Caki2 (cell line): ENCODE results near the gene LOXL1. TPM values are rescaled to one million over a fixed set of nuclear protein-coding genes. Genes with fewer than 3 reads are reported as not detected.
"Not testable (repeated sequence)": the region's sequence is repeated elsewhere in the genome, so short reads cannot be mapped to it uniquely, and the experiment has no call there.

ENCODE experiments used
- DNase-seq: peaks from one replicate; pipeline ENCODE4 v3.0.0-alpha.2; 2015; ENCODE audit warnings: low read depth
- in situ Hi-C: cut with HindIII; loops from 2 replicates; pipeline ENCODE4 v1.10.0; 2016; ENCODE audit warnings: low sequenced_read_pairs, low pct_unique_long_range_greater_than_20kb, mixed read lengths
- total RNA-seq: library from RNA; depleted of rRNA; stranded (reverse); fragments of >200 nt; shearing (Covaris generic); gene quantifications from 2 replicates; pipeline ENCODE4 v1.2.3, GENCODE V29; 2014; ENCODE audit warnings: low replicate concordance

The LOXL1 gene
- total RNA-seq, 1 experiment from 2014 or later, result 22.7 TPM

DNA sequence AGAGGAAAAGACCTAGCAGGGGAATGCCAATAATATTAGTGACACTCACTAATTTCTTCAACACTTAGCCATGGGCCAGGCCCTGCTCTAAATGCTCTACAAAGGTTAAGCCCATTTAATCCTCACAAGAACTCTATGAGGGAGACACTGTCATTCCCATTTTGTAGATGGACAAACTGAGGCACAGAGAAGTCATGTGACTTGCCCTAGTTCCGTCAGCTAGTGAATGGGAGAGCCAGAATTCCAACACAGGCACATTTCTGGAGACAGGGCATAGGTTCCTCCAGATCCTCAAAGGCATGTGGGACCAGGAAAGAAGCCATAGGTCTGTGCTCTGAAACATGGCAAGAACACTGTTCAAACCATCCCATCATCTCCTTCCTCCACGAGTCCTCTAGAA is 31.5 kb downstream of the LOXL1 start:
- in situ Hi-C loops, result no loop called here
- DNase-seq, result no peak

DNA sequence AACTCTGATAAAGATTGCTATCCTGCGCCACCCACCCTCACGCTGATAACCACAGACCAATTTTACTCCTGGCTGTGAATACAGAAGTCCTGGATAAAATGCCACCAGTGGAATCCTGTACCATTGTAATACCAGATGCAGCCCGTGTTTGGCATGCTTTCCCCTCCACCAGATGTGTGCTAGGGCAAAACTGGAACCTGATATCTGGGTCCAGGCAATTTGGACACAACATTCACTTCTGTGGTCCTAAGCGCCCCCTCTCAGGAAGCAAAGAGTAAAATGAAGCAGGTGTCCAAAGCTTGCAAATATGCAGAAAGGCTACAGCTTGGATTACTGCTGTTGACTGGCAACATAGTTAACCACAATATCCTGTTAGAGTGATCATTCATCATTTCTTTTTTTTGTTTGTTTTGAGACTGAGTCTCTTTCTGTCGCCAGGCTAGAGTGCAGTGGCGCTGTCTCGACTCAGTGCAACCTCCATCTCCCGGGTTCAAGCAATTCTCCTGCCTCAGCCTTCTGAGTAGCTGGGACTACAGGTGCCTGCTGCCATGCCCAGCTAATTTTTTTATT is 32.8 kb downstream of the LOXL1 start:
- in situ Hi-C loops, result no loop called here

DNA sequence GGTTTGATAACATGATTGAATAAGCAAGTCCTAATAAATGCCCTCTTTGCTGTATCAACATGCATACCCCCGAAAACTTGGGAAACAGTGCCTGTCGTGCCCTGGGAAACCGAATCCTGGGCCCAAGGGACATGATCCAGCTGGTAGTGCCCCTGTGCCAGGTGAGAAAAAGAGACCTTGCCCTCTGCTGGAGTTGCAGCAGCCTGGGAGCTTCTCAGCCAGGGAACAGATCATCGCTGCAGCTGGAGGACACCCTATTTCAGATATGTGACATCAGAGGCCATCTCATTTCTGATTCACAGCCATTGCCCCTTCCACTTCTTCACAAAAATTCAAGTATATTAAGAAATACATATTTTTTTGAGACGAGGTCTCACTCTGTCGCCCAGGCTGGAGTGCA is 33.5 kb downstream of the LOXL1 start:
- no peak for DNase-seq
- in situ Hi-C loops, result no loop called here

More for the DNA sequence above, 32.8 kb downstream of the LOXL1 start:
- DNase-seq, result no peak

DNA sequence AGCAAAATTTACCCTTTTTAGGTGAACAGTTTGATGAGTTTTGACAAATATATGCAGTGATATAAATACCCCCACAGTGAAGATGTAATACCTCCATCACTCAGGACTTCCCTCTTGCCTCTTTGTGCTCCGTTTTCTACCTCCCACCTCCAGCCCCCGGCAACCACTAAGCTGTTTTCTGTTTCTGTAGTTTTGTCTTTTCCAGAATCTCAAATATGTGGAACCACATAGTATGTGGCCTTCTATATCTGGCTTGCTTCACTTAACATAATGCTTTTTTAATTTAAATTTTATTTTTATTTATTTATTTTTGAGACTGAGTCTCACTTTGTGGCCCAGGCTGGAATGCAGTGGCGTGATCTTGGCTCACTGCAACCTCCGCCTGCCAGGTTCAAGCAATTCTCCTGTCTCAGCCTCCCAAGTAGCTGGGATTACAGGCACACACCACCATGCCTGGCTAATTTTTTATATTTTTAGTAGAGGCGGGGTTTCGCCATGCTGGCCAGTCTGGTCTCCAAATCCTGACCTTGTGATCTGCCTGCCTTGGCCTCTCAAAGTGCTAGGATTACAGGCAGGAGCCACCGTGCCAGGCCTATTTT is 34.3 kb downstream of the LOXL1 start:
- DNase-seq, in situ Hi-C loops: not testable (repeated sequence)

DNA sequence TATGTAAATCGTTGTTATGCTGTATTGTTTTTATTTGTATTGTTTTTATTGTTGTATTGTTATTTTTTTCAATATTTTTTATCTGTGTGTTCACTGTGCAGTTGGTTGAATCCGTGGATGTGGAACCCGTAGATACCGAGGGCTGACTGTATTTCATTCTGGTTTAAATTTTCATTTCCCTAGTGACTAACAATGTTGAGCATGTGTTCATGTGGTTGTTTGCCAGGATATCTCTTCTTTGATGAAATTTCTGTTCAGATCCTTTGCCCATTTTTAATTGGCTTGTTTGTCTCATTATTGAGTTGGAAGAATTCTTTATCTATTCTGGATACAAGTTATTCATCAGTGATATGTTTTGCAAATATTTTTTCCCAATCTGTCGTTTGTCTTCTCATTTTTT is 36.2 kb downstream of the LOXL1 start:
- in situ Hi-C loops, result no loop called here
- DNase-seq, result no peak

DNA sequence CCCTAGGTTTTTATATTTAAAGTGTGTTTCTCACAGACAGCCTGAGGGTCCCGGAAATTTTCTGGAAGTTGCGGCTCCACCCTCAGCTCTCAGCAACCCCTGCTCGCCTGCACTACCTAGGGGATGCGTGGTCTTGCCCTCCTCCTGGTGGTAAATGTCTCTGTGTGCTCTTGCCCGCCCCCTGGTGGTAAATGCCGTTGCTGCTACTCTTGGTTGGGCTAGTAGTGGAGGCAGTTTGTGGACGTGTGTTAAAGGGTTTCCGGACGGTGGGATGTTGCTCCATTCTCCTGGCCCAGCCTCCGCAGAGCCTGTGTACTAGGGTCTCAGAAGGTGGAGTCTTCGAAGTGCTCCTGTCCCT is 38.5 kb downstream of the LOXL1 start:
- in situ Hi-C loops, result no loop called here
- peak; percentile 53 for DNase-seq

DNA sequence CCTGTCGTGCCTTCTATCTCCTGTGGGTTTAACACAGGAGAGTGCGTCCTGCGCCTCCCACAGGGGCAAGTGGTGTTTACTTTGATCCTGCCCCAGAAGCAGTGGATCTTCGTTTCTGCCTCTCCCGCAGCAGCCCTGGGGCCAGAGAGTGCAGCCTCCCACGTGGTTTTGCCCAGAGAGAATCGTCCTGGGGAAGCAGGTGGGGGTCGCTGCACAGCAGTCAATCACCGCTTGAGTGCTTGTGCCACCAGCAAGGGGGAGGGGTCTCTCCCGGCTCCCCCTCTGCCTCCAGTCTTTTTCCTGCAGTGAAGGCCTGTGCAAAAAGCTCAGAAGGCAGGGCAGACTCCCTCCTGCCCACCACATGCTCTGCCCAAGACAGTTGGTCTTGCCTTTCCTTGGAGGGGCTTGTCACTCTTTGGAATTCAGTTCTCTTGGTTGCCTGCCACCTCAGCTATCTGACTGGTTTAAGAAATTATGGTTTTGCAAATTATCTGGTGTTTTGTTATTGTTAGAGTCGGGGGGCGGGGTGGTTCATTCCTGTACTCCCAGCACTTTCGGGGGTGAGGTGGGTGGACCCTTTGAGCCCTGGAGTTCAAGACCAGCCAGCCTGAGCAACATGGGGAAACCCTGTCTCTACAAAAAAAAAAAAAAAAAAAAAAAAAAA is 39.0 kb downstream of the LOXL1 start:
- no peak for DNase-seq
- in situ Hi-C loops, result no loop called here

DNA sequence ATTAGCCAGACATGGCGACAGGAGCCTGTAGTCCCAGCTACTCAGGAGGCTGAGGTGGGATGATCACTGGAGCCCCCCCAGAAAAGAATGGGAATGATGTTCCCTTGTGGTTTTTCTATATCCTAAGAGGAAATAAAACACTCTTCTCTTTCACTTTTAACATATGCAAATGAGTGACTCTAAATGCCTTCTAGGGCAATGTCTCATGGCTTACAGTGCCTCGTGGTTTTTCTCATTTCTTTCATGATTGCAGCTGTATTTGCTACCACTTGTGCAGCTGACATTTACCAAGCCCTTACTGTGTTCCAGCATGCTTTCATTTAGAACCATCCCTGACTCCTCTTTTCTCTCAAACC is 39.5 kb downstream of the LOXL1 start:
- DNase-seq, result no peak
- in situ Hi-C loops, result no loop called here

DNA sequence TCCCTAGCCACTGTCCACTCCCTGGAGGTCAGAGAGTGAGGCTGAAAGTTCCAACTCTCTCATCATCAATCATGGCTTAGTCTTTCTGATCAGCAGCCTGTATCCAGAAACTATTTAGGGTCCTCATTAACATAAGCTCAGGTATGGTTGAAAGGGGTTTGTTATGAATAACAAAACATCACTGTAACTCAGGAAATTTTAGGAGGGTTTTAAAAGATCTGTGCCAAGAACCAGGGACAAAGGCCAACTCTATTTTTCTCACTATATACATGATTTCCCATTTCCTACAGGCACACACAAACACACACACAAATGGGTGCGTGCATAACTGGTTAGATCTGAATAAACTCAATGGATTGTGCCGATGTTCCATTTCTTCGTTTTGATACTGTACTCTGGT is 42.2 kb downstream of the LOXL1 start:
- in situ Hi-C loops, result no loop called here
- DNase-seq, result no peak

DNA sequence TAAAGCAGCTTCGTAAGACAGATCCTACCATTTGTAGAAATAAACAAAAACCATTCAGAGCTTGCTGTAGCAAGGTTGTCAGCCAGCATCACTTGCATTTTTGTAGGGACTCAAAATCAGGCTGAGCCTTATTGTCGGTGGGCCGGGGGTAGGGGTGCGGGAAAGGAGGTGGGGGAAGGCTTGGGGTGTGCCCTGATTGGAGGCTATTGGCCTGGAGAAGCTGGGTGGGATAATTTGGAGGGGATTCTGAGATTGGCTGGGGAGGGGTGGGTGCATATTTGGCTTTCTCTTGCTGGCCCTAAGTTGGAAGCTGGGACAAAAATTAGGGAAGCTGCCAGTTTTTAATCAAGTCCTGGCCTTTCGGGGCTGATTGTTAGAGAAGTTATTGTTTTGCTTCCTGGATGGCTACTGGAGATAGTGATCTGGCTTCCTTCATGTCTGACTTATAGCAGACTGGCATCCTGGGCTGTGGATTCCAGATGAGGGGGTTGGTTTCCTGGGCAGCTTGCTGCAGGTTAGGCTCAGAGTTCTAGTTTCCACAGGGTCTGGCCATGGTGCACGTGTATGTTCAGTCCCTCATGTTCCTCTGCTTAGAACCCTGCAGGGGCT is 43.0 kb downstream of the LOXL1 start:
- in situ Hi-C loops, result no loop called here
- DNase-seq, result no peak

DNA sequence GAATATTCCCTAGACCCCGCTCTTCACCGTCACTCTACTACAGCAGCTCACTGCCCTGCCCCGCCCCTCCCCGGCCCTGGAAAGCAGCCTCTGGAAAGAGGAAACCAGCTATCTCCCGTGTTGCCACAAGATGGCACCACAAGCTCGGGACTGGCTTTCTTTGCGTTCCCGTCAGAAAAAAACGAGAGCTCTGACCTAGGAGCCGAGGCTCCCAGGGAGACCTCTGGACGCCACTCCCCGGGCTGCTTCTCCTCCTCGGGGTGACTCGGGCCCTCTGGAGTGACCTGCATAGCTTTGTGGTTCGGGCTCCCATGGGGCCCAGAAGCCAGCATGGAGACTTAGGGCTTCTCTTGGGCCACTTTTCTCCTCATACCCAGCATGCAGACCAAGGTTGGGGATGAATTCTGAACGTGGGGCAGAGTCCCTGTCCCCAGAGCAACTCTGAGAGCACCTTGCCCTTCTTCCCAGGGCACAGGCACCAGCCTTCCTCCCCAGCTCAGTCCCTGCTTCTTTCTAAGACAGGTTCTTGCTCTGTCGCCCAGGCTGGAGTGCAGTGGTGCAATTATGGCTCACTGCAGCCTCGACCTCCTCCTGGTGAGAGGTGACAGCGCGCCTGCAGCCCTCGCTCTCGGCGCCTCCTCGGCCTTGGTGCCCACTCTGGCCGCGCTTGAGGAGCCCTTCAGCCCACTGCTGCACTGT is 46.9 kb downstream of the LOXL1 start:
- in situ Hi-C loops, result no loop called here
- peak; percentile 79 for DNase-seq

DNA sequence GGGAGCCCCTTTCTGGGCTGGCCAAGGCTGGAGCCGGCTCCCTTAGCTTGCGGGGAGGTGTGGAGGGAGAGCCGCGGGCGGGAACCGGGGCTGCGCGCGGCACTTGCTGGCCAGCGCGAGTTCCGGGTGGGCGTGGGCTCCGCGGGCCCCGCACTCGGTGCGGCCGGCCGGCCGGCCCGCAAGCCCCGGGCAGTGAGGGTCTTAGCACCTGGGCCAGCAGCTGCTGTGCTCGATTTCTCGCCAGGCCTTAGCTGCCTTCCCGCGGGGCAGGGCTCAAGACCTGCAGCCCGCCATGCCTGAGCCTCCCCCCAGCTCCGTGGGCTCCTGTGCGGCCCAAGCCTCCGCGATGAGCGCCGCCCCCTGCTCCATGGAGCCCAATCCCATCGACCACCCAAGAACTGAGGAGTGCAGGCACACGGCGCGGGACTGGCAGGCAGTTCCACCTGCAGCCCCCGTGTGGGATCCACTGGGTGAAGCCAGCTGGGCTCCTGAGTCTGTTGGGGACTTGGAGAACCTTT is 47.5 kb downstream of the LOXL1 start:
- in situ Hi-C loops, result not testable (repeated sequence)

DNA sequence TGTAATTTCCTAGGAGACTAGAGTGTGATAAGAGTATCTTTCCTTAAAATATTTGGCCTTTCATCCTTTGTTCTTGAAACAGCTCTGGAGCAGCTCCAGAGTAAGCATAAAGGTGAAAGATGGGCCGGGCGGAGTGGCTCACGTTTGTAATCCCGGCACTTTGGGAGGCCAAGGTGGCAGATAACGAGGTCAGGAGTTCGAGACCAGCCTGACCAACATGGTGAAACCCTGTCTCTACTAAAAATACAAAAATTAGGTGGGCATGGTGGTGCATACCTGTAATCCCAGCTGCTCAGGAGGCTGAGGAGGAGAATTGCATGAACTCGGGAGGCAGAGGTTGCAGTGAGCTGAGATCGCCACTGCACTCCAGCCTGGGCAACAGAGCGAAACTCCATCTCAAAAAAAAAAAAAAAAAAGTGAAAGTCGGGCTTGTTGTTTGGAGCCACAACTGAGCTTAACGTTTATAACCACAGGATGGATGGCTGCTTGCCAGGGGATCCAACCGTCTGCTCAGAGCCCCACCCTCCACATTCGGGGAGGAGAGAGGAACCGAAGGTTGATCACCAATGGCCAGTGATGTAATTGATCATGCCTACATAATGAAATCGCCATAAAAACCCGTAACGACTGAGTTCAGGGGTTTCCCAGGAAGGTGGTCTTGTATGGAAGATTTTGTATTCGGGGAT is 49.3 kb downstream of the LOXL1 start:
- in situ Hi-C loops, DNase-seq: not testable (repeated sequence)

More for the DNA sequence above, 47.5 kb downstream of the LOXL1 start:
- DNase-seq, result not testable (repeated sequence)

DNA sequence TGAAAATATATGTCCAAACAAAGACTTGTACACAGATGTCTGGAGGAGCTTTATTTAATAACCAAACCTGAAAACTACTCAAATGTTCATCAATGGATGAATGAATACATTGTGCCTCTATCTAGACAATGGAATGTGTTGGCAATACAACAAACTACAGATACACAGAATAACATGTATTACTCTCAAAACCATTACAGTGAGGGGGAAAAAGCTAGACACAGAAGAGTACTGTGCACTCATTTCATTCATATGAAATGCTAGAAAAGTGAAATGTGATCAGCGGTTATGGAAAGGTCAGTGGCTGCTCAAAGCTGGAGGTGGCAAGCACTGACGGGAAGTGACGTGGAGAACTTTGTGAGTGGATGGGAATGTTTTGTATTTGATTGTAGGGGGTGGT is 52.6 kb downstream of the LOXL1 start:
- no peak for DNase-seq
- in situ Hi-C loops, result no loop called here

DNA sequence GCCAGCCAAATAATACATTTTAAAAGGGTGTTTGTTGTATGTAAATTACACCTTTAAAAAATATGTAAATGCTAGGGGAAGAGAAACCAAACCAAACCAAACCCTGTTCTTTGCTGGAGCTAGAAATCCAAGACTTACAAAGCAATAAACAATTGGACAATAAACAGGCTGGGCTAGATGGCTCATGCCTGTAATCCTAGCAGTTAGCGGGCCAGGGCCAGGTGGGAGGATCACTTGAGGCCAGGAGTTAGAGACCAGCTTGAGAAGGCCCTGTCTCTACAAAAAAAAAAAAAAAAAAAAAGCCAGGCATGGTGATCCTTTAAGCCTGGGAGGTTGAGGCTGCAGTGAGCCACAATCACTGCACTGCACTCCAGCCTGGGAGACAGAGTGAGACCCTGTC is 53.4 kb downstream of the LOXL1 start:
- no peak for DNase-seq
- in situ Hi-C loops, result no loop called here

DNA sequence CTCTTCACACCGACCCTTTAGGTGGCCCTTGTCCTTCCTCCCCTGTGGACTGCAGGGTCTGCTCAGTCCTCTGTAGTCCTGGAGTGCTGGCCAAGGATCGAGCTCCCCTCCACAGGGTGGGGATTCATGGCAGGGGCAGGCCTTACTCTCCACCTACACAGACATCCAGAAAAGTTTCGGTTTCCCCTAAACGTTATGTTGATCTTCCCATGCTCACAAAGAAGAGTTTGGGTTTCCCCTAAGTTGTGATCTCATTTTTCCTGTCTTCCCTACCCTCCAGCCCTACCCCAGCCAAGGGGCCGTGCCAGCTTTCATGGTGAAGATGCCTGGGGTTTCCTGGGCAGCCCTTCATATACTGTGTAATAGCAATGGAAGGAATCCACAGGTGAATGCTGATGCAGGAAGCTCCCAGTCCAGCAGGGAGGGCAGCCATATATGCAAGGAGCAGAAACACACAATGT is 55.5 kb downstream of the LOXL1 start:
- no peak for DNase-seq
- in situ Hi-C loops, result no loop called here

DNA sequence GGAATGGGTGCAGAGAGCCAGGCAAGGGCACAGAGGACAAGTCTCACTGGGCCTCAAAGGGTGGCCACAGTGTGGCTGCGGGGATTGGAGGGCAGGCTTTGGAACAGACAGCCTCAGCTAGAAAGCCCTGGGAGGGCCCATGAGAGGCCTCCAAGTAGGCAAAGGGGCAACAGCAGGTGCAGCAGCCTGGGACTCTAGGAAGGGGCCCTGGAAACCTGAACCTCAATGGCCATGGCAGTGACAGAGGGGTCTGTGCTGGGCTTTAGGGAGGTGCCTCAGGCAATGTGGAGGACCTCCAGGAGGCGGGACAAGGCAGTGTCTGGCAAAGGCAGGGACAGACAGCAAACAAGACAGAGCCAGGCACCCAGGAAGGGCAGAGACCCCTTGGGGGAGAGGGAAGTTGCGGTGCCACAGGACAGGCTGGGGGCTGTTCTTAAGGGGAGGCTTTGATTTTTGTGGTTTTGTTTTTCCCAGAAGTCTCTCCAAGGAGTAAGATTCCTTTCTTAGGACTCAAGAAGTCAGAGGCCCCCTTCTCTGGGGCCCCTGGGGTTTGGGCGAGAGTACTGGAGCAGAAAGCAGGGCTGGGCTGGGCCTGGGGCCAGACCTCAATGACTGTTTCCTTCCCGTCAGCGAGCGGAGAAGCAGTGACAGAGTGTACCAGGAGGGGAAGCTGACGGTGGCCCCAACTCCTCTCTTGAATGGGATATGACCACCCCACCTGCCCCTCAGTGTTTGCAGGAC is 56.1 kb downstream of the LOXL1 start:
- in situ Hi-C loops, result no loop called here
- peak; percentile 89 for DNase-seq
